Fibroblast of peridontal ligament (primary cell): ENCODE results near the gene CAMK1D.
"Not testable (repeated sequence)": the region's sequence is repeated elsewhere in the genome, so short reads cannot be mapped to it uniquely, and the experiment has no call there.

Experiments used
- DNase-seq: peaks from one replicate; pipeline ENCODE4 v3.0.0-alpha.2; 2010; ENCODE audit errors: extremely low read depth

CAMK1D gene

GRCh38 chr10:12428447-12429135 lies 79.2 kb downstream of the CAMK1D start:
- no peak for DNase-seq

GRCh38 chr10:12430406-12430982 lies 81.1 kb downstream of the CAMK1D start:
- DNase-seq, result no peak

GRCh38 chr10:12431151-12432101 lies 82.1 kb downstream of the CAMK1D start:
- DNase-seq, result no peak

DNA sequence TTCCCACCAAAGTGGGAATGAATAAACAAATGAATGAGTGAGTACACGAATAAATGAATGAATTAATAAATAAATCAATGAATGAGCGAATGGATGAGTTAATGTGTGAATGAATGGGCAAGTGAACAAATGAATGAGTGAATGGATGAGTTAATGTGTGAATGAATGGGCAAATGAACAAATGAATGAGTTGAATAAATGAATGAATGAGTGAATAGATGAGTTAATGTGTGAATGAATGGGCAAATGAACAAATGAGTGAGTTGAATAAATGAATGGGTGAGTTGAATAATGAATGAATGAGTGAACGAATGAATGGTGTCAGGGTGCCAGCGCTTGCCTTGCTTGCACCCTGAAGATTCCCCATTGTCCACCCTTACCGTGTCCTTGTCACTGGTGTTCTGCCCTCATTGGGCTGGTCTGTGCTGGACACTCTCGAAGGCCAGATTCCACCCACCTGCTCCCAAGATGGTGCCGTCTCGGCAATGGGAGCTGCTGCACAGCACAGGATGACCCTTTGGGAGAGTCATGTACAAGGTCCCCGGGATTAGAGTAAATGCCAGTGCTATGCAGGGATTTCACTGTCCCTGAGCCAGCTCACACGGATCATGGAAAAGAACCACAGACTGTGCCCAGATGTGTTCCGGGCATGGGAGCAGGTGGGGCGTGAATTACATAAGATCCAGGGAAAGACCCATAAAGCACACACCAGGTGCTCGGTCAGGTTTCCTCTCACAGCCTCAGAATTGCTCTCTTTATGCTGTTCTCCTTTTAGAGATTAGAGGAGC lies 83.2 kb downstream of the CAMK1D start:
- no peak for DNase-seq

- DNase-seq, result no peak
Observed at GRCh38 chr10:12434277-12434676, 84.9 kb downstream of the CAMK1D start.

- DNase-seq, result not testable (repeated sequence)
Observed at GRCh38 chr10:12434677-12435076, 85.3 kb downstream of the CAMK1D start.

GRCh38 chr10:12435348-12435747 lies 86.0 kb downstream of the CAMK1D start:
- no peak for DNase-seq

- DNase-seq, result no peak
Observed at GRCh38 chr10:12438919-12439692, 89.8 kb downstream of the CAMK1D start.

GRCh38 chr10:12439767-12440166 lies 90.4 kb downstream of the CAMK1D start:
- DNase-seq, result not testable (repeated sequence)

DNA sequence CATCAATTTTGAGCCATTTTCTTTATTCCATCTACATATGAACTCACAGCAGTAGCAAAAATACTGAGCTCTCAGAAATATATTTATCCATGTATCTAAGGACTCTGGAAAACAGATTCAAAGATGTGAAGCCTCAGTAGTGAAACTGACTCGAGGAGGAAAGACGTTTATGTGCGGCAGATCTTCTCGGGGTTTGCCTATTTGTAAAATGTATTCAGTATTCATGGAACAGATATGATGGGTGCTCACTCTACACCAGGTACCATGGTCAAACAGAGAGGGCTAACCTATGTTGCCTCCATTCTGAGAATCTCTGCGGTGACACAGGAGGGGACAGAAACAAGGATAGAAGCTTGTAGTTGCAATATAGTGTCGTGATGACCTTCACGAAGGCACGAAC lies 93.7 kb downstream of the CAMK1D start:
- DNase-seq, result no peak

DNA sequence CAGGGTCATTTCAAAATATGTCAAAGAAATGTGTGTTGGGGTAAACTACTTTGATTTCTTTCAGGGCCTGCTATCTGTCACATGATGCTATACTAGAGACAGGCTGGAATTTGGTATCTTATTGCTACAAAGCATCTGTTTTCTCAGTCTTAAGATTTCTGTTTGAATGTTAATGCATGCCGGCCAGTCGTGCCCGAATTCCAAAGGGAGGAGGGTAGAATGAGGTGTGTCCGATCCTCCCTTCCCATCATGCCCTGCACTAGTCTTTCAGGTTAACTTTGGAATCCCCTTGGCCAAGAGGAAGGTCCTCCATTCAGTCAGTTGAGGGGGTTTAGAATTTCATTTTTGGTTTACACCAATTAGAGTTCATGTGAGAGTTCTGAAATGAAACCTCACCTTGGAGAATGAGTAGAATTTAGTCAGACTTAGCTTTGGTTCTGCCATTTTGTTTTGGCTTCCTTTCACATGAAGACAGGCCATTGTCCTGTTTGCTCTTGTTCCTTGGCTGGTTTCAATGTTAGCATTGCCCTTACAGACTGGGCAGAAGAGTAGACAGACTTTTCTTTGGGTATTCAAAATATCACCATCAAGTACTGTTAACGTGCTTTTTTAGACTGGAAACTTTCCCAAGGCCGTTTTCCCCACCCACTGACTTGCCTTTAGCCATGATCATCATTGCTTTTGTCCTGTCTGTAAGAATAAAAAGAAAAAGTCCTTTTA lies 95.8 kb downstream of the CAMK1D start:
- no peak for DNase-seq

DNA sequence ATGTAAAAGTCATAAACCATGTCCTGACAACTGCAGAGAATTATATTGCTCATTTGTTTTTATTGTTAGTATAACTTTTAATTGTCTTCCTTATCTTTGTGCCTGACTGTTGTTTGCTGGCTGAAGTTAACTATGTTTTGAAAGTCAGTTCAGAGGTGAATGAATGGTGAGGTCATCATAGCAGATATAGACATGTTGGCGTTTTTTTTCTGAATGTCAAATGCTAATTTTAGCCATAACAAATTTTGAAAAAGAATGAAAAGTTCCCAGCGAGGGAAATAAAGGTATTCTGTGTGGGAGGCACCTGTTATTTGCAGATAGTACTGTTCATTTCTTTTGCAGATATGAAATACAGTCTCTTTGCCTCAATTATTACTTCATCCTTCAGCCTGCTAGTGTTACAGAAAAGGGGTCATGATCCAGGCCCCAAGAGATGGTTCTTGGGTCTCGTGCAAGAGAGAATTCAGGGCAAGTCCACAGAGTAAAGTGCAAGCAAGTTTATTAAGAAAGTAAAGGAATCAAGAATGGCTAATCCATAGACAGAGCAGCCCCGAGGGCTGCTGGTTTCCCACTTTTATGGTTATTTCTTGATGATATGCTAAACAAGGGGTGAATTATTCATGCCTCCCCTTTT lies 96.5 kb downstream of the CAMK1D start:
- no peak for DNase-seq

DNA sequence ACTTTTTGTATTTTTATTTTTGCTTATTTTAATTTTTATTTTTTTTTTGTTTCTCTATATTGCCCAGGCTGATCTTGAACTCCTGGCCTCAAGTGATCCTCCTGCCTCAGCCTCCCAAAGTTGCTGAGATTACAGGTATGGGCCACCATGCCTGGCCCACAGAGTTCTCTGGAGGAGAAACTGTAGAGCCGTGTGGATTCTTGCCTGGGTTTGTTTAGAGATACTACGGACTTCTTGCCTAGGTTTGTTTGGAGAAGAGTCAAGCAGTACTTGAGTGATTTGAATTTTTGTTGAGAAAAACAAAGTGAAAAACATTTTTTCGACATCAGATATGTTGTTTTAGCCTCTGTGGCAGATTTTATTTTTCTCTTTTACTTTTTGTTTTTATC lies 99.0 kb downstream of the CAMK1D start:
- no peak for DNase-seq

GRCh38 chr10:12448729-12449391 lies 99.5 kb downstream of the CAMK1D start:
- DNase-seq, result peak; percentile 67

- DNase-seq, result no peak
Observed at GRCh38 chr10:12455318-12455717, 106.0 kb downstream of the CAMK1D start.

GRCh38 chr10:12455766-12456165 lies 106.4 kb downstream of the CAMK1D start:
- DNase-seq, result peak; percentile 8

DNA sequence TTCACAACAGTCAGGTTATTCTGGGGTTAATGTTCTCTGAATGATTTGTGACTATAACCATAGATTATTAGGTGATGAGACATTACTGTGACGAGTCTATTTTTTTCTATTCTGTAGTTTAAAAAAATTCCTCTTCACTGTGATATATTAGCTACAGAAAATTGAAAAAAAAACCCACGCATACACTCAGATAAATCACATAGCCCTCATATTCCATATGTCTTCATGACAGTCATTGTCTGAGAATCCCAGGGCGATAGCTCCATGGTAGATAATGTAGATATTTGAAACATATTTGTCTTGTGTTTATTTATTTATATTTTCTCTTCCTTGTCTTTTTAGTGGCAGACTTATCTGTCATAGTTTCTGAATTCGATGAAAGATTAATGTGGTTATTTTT lies 110.0 kb downstream of the CAMK1D start:
- no peak for DNase-seq

- DNase-seq, result no peak
Observed at GRCh38 chr10:12459762-12460161, 110.4 kb downstream of the CAMK1D start.

GRCh38 chr10:12463459-12463838 lies 114.1 kb downstream of the CAMK1D start:
- no peak for DNase-seq
